ENCODE results near the gene MARCHF10. TPM values are rescaled to one million over a fixed set of nuclear protein-coding genes. Genes with fewer than 3 reads are reported as not detected.

Gene MARCHF10
- total and polyA plus RNA-seq, 9 of the 15 experiments (the other 6 are each of a cell fraction or from before 2014, with no cell fraction given) = not detected

- 0 out of 2 replicates have a peak, but pooled peaks cover 7% of the 10 kb centered on the region for H4K20me1 ChIP-seq (replicated peaks; ENCODE audit: control insufficient read depth, insufficient read depth, low read length)
- 0% methylated on average over 7 of the region's 7 CpGs for WGBS (ENCODE audit: insufficient coverage, low coverage, missing lambda C conversion rate)
- no peak overlapping the region for H3K4me3 ChIP-seq
- no peak overlapping the region for H3K4me2 ChIP-seq (ENCODE audit: insufficient read depth, low read length)
- BruUV-seq (replicated peaks) = no TSS peak
- no peaks in the 10 kb centered on the region for H3K79me2 ChIP-seq (ENCODE audit: control insufficient read depth, insufficient read depth, low read length)
- H3K4me1 ChIP-seq (replicated peaks in 1 of 2; ENCODE audit: control insufficient read depth in 2 of 2, insufficient read depth in 2 of 2, low read length in 2 of 2) = no peaks in the 10 kb centered on the region
- in situ Hi-C loops (cut with MboI) (no loop called here), intact Hi-C loops (cut with micrococcal nuclease) (no loop called here)
- FAIRE-seq (no peak), ATAC-seq (no peak), DNase-seq (ENCODE audit: extremely low read depth in 1 of 4, low spot score in 3 of 4) (no peak)
- no peak overlapping the region for H3K9ac ChIP-seq (ENCODE audit: insufficient read depth in 1 of 2, low read depth in 2 of 2, low read length in 2 of 2)
- no peaks in the 10 kb centered on the region for H3K9me1 ChIP-seq (ENCODE audit: control insufficient read depth, insufficient read depth, low read length)
- no peaks in the 10 kb centered on the region for H3K9me3 ChIP-seq (replicated peaks; ENCODE audit: control insufficient read depth, insufficient read depth, low read depth, low read length)
- no peak overlapping the region for H2AFZ ChIP-seq (ENCODE audit: low read depth, low read length)
- H3K27me3 ChIP-seq (ENCODE audit: control insufficient read depth in 2 of 2, insufficient read depth in 2 of 2, low read length in 2 of 2) = peaks cover 53 to 80% of the 10 kb centered on the region in 2 experiments
- TF ChIP-seq ETV6 (IDR thresholded peaks at IDR 0.05; ENCODE audit: borderline replicate concordance in 1 of 2, low read depth in 2 of 2, low read length in 1 of 2) = no peak
- TF ChIP-seq ETV6 (CRISPR knock-in tag; IDR thresholded peaks at IDR 0.05; ENCODE audit: borderline replicate concordance) = no peak
- no peak for TF ChIP-seq COPS2 (conservative IDR thresholded peaks at IDR 0.05)
- TF ChIP-seq ZNF76 (CRISPR knock-in tag; IDR thresholded peaks at IDR 0.05; ENCODE audit: borderline replicate concordance) = no peak
- ChIA-PET POLR2A (no interaction called here), CTCF (ENCODE audit: low intra/inter-chr PET ratio) (no interaction called here)
- no peaks in the 10 kb centered on the region for H3K36me3 ChIP-seq (ENCODE audit: control insufficient read depth, insufficient read depth, low read length)
- H3K27ac ChIP-seq (ENCODE audit: extremely low read depth, low read depth, low read length) = no peak overlapping the region
These were observed 7.5 kb downstream of the MARCHF10 start for GRCh38 chr17:62800585-62800984.

GRCh38 chr17:62797959-62798358 lies 10.2 kb downstream of the MARCHF10 start:
- POLR2A ChIA-PET = no interaction called here
- H3K4me1 ChIP-seq (replicated peaks in 1 of 2; ENCODE audit: control insufficient read depth in 2 of 2, insufficient read depth in 2 of 2, low read length in 2 of 2) = no peaks in the 10 kb centered on the region

More at GRCh38 chr17:62797959-62798358, 10.2 kb downstream of the MARCHF10 start:
- 0 out of 2 replicates have a peak, but pooled peaks cover 3% of the 10 kb centered on the region for H4K20me1 ChIP-seq (replicated peaks; ENCODE audit: control insufficient read depth, insufficient read depth, low read length)
- no peak overlapping the region for H3K9ac ChIP-seq (ENCODE audit: insufficient read depth in 1 of 2, low read depth in 2 of 2, low read length in 2 of 2)
- BruUV-seq (replicated peaks) = no TSS peak
- DNase-seq (ENCODE audit: extremely low read depth in 1 of 4, low spot score in 3 of 4) (no peak), ATAC-seq (no peak), FAIRE-seq (no peak)
- H3K9me1 ChIP-seq (ENCODE audit: control insufficient read depth, insufficient read depth, low read length) = no peaks in the 10 kb centered on the region
- H3K27me3 ChIP-seq (ENCODE audit: control insufficient read depth in 2 of 2, insufficient read depth in 2 of 2, low read length in 2 of 2) = peaks cover 41 to 72% of the 10 kb centered on the region in 2 experiments
- CTCF ChIA-PET (ENCODE audit: low intra/inter-chr PET ratio) = no interaction called here
- H3K36me3 ChIP-seq (ENCODE audit: control insufficient read depth, insufficient read depth, low read length) = no peaks in the 10 kb centered on the region
- in situ Hi-C loops (cut with MboI) = no loop called here
- H3K4me2 ChIP-seq (ENCODE audit: insufficient read depth, low read length) = no peak overlapping the region
- H3K9me3 ChIP-seq (replicated peaks; ENCODE audit: control insufficient read depth, insufficient read depth, low read depth, low read length) = no peaks in the 10 kb centered on the region
- TF ChIP-seq PRMT5 (CRISPR knock-in tag; IDR thresholded peaks at IDR 0.05) = no peak
- no peak for TF ChIP-seq ARNT (IDR thresholded peaks at IDR 0.05)
- no peak for TF ChIP-seq NR1H2 (CRISPR knock-in tag; IDR thresholded peaks at IDR 0.05)
- TF ChIP-seq ZNF778 (CRISPR knock-in tag; IDR thresholded peaks at IDR 0.05) = no peak
- TF ChIP-seq ZNF830 (CRISPR knock-in tag; IDR thresholded peaks at IDR 0.05) = no peak
- TF ChIP-seq TGIF2 (CRISPR knock-in tag; IDR thresholded peaks at IDR 0.05) = no peak
- no peak overlapping the region for H2AFZ ChIP-seq (ENCODE audit: low read depth, low read length)
- no peak overlapping the region for H3K27ac ChIP-seq (ENCODE audit: extremely low read depth, low read depth, low read length)
- H3K79me2 ChIP-seq (ENCODE audit: control insufficient read depth, insufficient read depth, low read length) = no peaks in the 10 kb centered on the region
- no peak overlapping the region for H3K4me3 ChIP-seq
- intact Hi-C loops (cut with micrococcal nuclease) = no loop called here

All from K562 (cell line).